ENCODE results near the gene ABCG1. TPM values are rescaled to one million over a fixed set of nuclear protein-coding genes. Genes with fewer than 3 reads are reported as not detected.

ABCG1 gene
- total and polyA plus RNA-seq, 12 donors, result 5.5 to 26.2 (median 14.6) TPM

GRCh38 chr21:42231756-42232155 is 12.8 kb downstream of the ABCG1 start:
- peak overlapping the region in 7 of 10 donors; percentile 80 to 93 (median 88) for H3K27ac ChIP-seq
- no peaks in the 10 kb centered on the region for H3K9me3 ChIP-seq
- DNase-seq (no peak), ATAC-seq (no peak)
- WGBS, 2 donors, result 91 to 97% methylated on average over 2 of the region's 2 CpGs
- no peak for TF ChIP-seq CTCF (IDR thresholded peaks at IDR 0.05)
- H3K4me3 ChIP-seq, result no peak overlapping the region
- no peaks in the 10 kb centered on the region for H3K27me3 ChIP-seq
- intact Hi-C loops (cut with DNase I), result no loop called here
- H3K36me3 ChIP-seq, result peaks cover 0 to 8% (median 0%) of the 10 kb centered on the region in 9 donors
- peaks cover 58 to 98% (median 94%) of the 10 kb centered on the region in 9 donors for H3K4me1 ChIP-seq

GRCh38 chr21:42232176-42232825 is 13.4 kb downstream of the ABCG1 start:
- Histone ChIP-seq H3K4me1 (peaks cover 58 to 99% (median 96%) of the 10 kb centered on the region in 9 donors), H3K9me3 (no peaks in the 10 kb centered on the region), H3K27me3 (no peaks in the 10 kb centered on the region), H3K27ac (peak overlapping the region; percentile 67 to 93 (median 88)), H3K36me3 (peaks cover 0 to 3% (median 0%) of the 10 kb centered on the region in 9 donors), H3K4me3 (peak overlapping the region in 1 of 10 donors; percentile 3)
- DNase-seq (no peak), ATAC-seq (no peak)
- no peak for TF ChIP-seq CTCF (IDR thresholded peaks at IDR 0.05)
- 78 to 80% methylated on average over 8 of the region's 8 CpGs for WGBS, 2 donors
- intact Hi-C loops (cut with DNase I), result no loop called here

GRCh38 chr21:42233067-42233961 is 14.4 kb downstream of the ABCG1 start:
- ATAC-seq, result peak; percentile 40 to 86 (median 72)

More at GRCh38 chr21:42233067-42233961, 14.4 kb downstream of the ABCG1 start:
- Histone ChIP-seq H3K4me1 (peaks cover 57 to 99% (median 96%) of the 10 kb centered on the region in 9 donors), H3K36me3 (no peaks in the 10 kb centered on the region), H3K27me3 (no peaks in the 10 kb centered on the region), H3K4me3 (peak overlapping the region in 7 of 10 donors; percentile 2 to 59 (median 5)), H3K9me3 (no peaks in the 10 kb centered on the region), H3K27ac (peak overlapping the region; percentile 67 to 93 (median 88))
- peak in 6 of 9 donors; percentile 32 to 54 (median 50) for TF ChIP-seq CTCF (IDR thresholded peaks at IDR 0.05)
- 4 to 6% methylated on average over 14 of the region's 14 CpGs for WGBS, 2 donors
- DNase-seq, result peak; percentile 75 to 76
- intact Hi-C loops (cut with DNase I), result no loop called here

Data from heart right ventricle (tissue), 16 donors.